HG03342 (cell line): ENCODE results near the gene SLC25A42.
"Not testable (repeated sequence)": the region's sequence is repeated elsewhere in the genome, so short reads cannot be mapped to it uniquely, and the experiment has no call there.

Experiments used
- ATAC-seq: cut with Tn5 transposase; IDR thresholded peaks from one replicate; pipeline ENCODE4 v1.9.1; 2021; ENCODE audit warnings: mild to moderate bottlenecking, moderate library complexity; ENCODE audit not compliant: unreplicated experiment

Gene SLC25A42, protein sequence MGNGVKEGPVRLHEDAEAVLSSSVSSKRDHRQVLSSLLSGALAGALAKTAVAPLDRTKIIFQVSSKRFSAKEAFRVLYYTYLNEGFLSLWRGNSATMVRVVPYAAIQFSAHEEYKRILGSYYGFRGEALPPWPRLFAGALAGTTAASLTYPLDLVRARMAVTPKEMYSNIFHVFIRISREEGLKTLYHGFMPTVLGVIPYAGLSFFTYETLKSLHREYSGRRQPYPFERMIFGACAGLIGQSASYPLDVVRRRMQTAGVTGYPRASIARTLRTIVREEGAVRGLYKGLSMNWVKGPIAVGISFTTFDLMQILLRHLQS

DNA sequence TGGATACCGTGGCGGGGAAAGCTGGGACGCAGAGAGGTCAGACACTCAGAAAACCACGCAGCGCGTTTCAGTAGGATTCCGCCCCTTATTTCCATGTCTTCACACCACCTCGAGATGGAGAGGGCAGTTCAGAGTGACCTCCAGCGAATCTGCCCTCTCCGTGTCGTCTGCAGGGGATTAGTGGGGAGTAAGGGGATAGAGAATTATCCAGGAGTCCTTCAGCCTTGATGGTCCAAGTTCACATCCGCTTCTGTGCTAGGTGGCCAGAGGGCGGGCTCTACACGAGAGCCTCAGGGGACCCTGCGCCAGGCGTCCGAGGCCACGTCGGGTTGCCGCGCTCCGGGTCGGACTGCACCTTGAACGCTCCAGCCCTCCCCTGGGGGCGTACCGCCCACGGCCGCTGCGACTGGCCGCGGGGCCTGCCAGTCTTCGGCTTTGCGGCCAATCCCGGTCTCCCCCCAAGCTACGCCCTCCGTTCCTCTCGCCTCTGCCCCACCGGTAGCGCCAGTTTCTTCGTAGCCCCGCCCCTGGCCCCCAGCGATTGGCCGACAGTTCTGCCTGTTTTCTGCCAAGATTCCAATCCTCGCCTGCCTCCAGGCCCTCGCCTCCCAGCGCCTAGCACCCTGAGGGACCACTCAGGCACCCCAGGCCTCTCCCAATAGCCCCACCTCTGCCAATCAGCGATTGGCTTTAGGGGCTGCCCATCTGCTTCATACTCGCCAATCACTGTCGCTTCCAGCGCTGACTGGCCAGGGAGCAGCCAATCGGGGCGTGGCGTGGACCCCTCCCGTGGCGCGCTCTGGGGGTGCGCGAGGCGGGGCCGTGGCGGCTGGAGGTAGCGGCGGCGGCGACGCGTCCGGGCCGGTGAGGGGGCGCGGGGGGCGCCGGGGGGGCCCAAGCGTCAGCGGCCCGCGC lies at the start of gene SLC25A42:
TSS of gene SLC25A42 (plus strand) at position 812 of the 915 bp plus-strand sequence. CDS start 32,131 bp downstream, outside the sequence.
- ATAC-seq, result peak; percentile 87

DNA sequence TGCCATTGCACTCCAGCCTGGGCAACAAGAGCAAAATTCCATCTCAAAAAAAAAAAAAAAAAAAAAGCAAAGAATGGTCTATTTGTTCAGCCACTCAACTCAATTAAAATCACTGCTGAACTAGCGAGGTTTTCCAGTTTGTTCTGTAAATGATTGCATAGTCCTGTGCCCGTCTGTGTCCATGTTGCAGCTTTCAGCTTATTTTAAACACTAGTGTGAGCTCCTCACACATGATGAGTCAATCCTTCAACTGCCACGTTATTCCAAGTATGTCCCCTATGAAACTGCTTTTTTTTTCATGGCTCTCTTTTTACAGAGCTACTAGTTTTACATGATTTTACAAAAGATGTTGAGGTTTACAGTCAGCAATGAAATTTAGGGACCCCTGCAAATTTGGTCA lies 42.7 kb upstream of the SLC25A42 start:
- ATAC-seq, result no peak

DNA sequence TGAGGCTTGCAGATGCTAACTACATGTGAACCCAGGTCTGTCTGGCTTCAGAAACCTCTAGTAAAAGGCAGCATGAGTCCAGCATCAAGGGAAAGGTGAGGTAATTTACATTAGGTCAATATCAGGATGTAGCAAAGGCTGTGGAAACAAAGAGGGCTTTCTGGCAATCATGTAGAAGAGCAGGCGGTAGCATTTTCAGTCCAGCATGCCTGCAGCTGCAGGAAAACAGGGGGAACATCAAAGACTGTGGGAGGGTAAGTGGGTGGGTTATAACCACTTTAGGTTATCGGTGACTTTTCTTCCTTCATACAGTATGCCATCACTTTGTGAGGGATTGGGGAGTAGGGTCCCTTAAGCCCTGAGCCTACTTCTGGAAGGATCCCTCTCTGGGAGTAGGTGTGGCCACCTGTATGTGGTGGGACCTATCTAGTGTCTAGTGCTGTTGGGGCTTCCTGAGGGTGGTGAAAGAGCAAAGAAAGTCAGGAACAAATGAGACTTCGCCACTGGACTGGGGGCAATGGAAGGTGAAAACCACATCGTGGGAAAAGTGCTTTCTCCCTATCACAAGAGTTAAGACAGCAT lies 41.3 kb upstream of the SLC25A42 start:
- no peak for ATAC-seq

DNA sequence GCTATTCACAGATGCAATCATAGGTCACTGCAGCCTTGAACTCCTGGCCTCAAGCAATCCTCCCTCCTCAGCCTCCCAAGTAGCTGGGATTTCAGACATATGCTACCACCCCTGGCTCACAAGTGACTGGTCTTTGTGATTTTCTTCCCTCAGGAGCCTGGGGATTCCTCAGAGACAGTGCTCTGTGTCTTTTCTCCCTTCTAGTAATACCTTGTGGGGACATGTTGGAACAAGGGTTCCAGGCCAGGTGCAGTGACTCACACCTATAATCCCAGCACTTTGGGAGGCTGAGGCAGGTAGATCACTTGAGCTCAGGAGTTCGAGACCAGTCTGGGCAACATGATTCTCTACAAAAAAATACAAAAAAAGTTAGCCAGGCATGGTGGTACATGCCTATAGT lies 40.4 kb upstream of the SLC25A42 start:
- ATAC-seq, result not testable (repeated sequence)

DNA sequence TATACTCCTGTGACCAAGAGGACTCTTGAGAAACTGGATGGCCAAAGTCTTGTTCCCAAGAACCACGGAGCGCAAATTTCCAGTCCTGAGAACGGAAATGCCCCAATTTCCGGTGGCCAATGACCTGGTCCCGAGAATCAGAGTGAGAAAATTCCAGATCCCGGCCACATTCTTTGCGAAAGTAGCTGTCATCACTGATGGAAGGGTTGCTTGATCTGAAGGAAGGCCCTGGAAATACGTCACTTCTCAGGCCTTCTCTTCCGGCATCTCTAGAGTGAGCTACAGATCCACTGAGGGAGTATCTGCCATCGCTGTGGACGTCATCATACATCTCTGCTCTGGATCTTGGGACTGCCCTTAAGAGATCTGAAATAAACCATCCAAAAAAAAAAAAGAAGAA lies 37.9 kb upstream of the SLC25A42 start:
- ATAC-seq, result no peak

DNA sequence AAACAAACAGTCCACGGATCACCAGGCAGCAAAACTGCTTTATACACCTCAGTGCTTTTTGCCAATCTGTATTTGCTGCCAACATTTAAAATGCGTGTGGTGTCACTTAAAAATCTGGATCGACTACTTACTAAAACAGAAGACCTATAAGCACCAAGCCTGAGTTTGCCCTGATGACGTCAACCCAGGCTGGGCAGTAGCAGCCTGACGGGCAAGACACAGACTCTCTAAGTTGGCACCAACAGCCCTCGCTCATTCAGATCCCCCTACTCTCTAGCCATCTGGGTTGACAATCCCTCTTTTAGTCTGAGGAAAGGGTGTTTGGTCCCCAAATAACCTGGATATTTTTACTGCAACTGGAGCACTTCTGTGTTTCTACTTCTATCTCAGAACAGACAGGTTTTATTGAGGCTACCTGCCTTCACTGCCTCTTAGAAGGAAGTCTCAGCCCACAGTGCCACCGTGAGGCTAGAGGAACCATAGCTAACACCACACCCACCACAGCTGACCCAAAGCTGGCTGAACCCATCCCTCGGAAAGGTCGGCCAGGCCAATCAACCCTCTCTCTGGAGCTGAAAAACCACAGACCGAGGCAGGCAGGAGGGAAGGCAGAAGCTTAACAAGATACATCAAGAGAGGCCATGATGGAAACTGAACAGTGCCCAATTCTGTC lies 37.4 kb upstream of the SLC25A42 start:
- no peak for ATAC-seq

DNA sequence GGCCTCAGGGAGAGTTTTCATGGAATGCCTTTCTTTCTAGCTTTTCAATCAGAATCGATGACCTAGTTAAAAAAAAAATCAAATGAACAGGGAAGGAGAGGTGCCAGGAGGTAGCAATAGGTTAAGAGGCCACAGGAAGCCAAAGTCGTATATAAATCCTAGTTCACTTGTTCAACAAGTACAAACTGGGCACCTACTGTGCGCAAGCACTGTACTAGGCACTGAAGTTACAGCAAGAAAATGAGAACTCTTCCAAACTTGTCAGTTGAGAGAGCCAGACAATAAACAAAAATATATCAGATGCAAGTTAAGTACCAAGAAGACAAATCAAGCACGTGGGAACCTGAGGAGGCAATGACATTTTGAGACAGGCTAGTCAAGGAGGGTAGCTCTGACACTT lies 36.6 kb upstream of the SLC25A42 start:
- ATAC-seq, result no peak

DNA sequence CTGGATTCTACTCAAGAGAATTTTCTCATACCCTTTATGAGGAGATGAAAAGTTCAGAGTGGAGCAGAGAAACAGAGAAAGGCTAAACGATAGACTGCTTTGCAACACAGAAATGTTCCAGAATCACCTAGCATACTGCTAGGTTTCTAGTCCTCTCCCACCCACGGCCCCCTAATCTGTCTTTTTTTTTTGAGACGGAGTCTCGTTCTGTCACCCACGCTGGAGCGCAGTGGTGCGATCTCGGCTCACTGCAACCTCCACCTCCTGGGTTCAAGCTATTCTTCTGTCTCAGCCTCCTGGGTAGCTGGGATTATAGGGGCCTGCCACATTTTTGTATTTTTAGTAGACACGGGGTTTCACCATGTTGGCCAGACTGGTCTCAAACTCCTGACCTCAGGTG lies 35.3 kb upstream of the SLC25A42 start:
- ATAC-seq, result no peak

DNA sequence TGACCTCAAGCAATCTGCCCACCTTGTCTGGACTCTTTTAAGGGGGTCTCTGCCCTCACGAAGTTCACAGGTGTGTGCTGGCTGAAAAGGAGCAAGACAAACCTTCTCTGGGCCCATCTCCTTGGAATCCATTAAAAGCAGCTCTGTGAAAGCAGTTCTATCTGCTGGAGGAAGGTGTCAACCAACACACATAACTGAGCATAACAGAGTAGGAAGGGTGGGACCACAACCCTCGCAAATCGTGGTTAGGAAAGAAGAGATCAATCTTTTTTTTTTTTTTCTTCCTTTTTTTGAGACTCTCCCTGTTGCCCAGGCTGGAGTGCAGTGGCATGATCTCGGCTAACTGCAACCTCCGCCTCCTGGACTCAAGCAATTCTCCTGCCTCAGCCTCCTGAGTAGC lies 31.9 kb upstream of the SLC25A42 start:
- ATAC-seq, result no peak

DNA sequence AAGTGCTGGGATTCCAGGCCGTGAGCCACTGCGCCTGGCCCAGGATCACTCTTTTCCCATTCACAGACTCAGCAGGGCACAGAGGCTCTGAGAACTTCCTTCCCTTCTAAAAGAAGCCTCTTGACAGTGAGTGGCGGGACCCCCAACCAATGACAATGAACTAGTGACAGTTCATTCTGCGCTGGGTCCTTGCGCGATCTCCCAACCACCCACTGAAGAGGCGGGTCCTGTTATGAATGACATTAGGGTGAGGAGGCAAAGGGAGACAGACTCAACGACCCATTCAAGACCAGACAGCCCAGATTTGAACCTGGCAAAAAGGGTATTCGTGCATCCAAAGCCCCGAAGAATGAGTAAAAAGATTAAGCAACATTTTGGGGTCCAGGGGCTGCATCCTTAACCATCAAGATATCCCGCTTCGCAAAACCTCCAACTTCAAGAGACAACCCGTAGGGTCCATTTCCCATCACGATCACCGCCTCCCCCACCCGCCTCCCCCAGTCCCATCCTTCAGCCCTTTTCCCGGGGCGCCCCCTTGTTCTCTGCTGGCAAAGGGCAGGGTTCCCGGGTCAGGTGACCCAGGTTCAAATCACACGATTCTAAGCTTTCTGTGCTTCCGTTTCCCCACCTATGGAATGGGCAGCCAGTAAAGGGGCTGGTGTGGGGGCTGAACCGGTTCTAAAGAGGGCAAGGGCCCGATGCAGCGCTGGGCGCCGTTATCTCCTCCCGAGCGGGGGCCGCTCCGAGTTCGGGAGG lies 31.2 kb upstream of the SLC25A42 start:
- ATAC-seq, result peak; percentile 58

DNA sequence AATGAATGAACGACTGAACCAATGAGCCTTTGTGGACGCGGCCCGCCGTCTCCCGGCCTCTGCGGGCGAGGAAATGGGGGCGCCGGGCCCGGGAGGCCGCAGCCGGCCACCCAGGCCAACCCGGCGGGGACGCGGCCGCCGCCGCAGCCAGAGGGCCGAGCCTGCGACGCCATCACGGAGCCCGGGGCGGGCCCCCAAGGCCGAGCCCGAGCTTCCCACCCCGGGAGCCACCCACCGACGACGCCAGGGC lies 30.7 kb upstream of the SLC25A42 start:
- no peak for ATAC-seq

DNA sequence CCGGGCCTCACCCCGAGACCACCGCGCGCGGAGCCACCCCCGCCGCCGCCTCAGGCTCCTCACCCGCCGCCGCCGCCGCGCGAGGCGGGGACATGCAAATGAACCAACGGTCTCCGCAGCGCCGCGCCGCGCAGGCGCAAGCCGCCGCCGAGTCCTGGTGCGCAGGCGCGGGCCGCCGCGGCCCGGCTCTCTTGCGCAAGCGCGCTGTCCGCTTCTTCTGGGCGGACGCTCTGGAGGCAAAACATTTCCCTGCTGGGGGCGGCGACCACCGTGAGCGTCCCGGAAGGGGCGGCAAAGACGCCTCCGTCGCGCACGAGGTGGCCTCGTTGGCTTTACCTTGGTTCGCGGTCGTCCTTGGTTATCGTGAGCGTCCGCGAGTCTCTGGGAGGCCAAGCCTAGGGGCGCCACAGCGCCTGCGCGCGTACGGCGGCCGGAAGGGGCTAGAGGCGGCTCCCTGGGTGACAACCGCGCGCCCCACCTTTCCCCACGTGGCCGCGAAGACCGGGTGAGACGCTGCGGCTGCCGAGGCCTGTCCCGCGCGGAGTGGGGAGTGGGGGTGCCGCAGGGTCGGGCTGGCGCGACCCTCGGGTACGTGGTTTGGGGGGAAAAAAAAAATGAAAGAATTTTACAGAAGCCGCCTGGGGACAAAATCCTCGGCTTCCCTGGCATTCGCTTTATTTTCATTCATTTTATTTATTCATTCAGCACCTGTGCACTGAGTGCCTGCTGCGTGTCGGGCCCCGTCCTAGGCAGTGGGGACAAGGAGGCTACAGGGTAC lies 30.2 kb upstream of the SLC25A42 start, which contains the start of the genes ARMC6 and SUGP2:
TSS of gene ARMC6 (plus strand) at position 178 of the 778 bp plus-strand sequence. CDS start 607 bp downstream, outside the sequence.
TSS of gene SUGP2 (minus strand) at position 92 of the 778 bp plus-strand sequence. CDS start 2,446 bp downstream, outside the sequence.
- peak; percentile 70 for ATAC-seq

DNA sequence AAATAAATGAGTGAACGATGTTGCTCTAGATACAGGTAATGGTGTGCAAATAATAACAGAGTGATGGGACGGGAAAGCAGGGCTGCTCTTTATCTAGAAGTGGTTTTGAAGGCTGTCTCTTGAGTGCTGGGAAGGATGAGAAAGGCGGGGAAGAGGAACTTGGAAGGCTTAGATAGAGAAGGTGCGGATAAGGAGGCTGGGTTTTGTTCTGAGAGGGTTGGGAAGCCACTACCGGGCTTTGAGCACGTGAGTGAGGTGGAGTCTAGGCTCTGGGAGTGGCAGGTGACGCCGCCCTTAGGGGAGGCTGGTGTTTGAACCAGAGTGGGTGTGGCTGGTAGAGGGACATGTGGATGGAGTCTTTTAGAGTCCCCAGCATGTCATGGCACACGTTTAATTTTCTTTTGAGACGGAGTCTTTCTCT lies 29.6 kb upstream of the SLC25A42 start:
- peak; percentile 36 for ATAC-seq

DNA sequence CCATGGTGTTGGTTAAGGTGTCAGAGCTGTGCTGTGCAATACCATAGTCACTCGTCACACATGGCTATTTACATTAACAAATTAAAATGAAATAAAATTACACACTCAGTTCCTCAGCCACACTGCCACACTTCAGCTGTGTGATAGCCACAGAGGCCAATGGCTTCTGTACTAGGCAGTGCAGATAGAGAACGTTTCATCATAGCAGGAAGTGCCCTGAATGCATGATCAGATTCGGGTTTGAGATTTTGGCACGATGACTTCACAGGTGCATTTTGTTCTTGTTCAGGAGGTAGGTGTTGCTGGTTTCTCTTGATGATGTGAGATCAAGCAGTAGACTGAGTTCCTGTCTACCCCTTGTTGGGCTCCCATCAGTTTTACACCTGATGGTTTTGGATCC lies 23.9 kb upstream of the SLC25A42 start:
- ATAC-seq, result no peak

DNA sequence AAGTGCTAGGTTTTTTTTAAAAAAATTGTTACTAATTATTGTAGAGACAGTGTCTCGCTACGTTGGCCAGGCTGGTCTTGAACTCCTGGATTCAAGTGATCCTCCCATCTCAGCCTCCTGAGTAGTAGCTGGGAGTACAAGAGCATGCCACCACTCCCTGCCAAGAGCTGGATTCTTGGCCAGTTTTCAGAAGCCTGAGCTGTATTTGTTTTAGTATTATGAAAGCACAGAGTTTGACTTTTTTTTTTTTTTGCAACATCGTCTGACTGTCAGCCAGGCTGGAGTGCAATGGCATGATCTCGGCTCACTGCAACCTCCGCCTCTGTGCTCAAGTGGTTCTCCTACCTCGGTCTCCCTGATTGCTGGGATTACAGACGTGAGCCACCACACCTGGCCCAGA lies 23.4 kb upstream of the SLC25A42 start:
- ATAC-seq, result no peak

DNA sequence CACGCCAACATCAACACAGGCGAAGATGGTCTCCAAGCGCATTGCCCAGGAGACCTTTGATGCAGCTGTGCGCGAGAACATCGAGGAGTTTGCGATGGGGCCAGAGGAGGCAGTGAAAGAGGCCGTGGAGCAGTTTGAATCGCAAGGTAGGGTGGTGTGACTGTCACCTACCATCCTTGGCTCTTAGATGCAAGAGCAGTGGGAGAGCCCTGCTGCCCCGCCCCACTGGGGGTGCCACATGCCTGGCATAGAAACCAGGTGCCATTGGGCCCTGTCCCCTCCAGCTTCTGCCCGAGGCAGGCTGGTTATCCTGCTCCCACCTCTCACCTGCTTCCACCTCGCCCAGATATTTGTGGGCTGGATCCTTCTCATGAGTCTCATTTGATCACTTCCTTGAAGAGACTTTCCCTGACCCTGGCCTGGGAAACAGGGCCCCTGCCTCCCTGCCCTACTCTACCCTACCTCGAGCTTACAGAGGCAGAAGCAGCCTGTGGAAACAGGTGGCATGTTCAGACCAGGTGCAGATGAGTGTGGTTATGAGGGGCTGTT lies 21.0 kb upstream of the SLC25A42 start:
- ATAC-seq, result no peak

DNA sequence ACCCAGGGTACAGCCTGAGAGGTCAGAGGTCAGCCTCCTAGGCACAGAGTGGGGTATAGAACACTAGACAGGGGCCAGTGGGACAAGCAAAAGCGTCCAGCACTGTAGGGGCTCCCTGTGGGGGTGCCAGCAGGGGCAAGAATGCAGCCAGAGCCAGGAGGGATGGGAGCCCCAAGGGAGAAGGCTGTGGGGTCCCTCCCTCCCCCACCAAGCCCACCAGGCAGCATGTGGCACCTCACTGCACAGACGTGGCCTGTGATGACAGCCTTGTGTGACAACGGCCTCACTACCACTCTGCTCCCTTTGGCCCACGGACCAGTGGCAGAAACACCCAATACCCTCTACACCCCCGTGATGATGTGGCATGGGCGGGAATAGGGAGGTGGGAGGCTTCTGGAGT lies 20.3 kb upstream of the SLC25A42 start:
- ATAC-seq, result no peak

DNA sequence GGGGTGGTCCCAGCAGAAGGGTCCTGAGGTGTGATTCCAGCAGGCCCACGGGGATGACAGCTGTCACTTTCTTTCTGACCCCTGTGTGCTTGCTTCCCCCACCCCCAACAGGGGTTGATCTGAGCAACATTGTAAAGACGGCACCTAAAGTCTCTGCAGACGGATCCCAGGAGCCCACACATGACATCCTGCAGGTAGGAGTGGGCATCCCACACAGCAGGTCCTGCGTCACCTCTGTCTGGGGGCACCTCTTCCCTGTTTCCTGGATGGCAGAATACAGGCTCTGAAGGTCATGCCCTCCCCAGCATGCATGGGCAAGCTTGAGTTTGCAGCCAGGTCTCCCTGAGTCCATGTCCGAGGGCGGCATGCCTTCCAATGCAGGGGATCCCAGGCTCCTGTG lies 19.9 kb upstream of the SLC25A42 start:
- ATAC-seq, result no peak

DNA sequence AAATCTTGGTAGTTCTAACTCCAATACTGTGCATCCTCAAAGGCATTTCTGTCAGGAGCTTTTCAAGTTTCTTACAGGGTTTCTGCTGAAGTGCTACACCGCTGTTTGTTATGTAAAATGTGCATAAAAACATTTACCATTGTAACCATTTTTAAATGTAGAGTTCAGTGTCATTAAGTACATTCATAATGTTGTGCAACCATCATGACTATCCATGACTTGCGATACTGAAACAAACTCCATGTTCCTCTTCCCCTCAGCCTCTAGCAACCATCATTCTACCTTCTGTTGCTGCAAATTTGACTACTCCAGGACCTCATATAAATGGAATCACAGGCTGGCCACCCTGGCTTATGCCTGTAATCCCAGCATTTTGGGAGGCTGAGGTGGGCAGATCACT lies 14.4 kb upstream of the SLC25A42 start:
- no peak for ATAC-seq
